ENCODE data around the gene KAT6B.

- TF ChIP-seq CTCF (IDR thresholded peaks at IDR 0.05): no peak
- TF ChIP-seq POLR2A (IDR thresholded peaks at IDR 0.05): no peak
Measured at GRCh38 chr10:75007646-75008045, 181.2 kb downstream of the KAT6B start.

Data from prostate gland (tissue), 2 donors.